Upper lobe of left lung (tissue), 4 donors: Measurements from ENCODE around the gene PGK2.

Experiments
- EP300 ChIP-seq, 4 donors: sonication (generic); formaldehyde crosslinking; IDR thresholded peaks; one replicate each; pipeline ENCODE4 v1.5.1; 2017; ENCODE audit warnings: antibody characterized with exemption in 4 of 4, control low read depth in 2 of 4
- POLR2A ChIP-seq, 4 donors: fragments of 450-650 bp; IDR thresholded peaks; one replicate each; pipeline ENCODE4 v1.5.1; 2016 to 2017; ENCODE audit warnings: antibody characterized with exemption in 4 of 4, mild to moderate bottlenecking in 2 of 4
- POLR2AphosphoS5 ChIP-seq, 2 donors: sonication (generic); formaldehyde crosslinking; IDR thresholded peaks; one replicate each; pipeline ENCODE4 v1.5.1; 2017; ENCODE audit warnings: antibody characterized with exemption in 2 of 2
- TF ChIP-seq, protein P1 (sequence below), 6 experiments: fragments of 450-650 bp in 4 of 6; fragments of 200-600 bp in 2 of 6; sonication (generic) in 2 of 6; IDR thresholded peaks; one replicate each; pipeline ENCODE4 v1.5.1; 2016 to 2019; ENCODE audit warnings: antibody characterized with exemption in 6 of 6

DNA sequence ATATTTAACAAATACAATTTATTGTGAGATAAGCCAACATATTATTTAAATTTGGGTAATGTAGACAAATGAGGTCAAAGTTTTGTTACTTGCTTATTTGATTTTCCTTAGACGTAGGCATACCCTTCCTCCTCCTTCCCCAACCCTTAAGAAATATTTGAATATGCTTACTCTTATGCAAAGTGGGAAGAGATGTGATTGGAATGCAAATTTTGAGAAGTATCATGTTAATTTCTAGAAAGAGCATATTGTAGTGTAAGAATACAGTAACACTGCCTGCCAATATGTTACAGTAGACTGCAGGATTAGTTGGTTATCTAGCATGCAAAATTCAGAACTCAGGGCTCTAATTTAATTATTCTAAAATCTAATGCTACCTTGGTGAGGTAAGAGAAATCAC, 46.3 kb upstream of the PGK2 start:
- TF ChIP-seq, protein P1, sequence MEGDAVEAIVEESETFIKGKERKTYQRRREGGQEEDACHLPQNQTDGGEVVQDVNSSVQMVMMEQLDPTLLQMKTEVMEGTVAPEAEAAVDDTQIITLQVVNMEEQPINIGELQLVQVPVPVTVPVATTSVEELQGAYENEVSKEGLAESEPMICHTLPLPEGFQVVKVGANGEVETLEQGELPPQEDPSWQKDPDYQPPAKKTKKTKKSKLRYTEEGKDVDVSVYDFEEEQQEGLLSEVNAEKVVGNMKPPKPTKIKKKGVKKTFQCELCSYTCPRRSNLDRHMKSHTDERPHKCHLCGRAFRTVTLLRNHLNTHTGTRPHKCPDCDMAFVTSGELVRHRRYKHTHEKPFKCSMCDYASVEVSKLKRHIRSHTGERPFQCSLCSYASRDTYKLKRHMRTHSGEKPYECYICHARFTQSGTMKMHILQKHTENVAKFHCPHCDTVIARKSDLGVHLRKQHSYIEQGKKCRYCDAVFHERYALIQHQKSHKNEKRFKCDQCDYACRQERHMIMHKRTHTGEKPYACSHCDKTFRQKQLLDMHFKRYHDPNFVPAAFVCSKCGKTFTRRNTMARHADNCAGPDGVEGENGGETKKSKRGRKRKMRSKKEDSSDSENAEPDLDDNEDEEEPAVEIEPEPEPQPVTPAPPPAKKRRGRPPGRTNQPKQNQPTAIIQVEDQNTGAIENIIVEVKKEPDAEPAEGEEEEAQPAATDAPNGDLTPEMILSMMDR (IDR thresholded peaks at IDR 0.05) = no peak
- TF ChIP-seq POLR2AphosphoS5 (IDR thresholded peaks at IDR 0.05) (no peak), EP300 (IDR thresholded peaks at IDR 0.05) (no peak), POLR2A (IDR thresholded peaks at IDR 0.05) (no peak)
